ENCODE data around the gene KCTD19.

KCTD19 gene

DNA sequence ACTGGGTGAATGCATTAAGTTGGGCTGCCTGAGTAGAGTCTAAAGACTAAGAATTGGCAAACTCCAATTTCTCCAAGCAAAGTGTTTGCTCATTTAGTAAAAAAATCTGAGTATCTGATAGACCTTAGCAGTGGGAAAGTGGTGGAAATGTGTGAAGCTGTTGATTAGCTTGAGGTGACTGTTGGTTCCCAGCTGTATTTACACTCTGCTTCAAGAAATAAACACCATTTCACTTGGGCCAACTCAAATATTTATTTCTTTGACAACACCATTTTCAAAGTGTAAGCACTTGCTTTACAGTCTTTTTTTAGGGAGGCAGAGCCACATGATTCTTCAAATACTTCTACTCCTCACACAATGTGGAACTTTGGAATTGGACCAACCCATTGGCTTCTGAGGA lies 8.7 kb downstream of the KCTD19 start:
- Histone ChIP-seq H3K36me3 (ENCODE audit: insufficient read depth, low read length) (no peaks in the 10 kb centered on the region), H3K4me3 (ENCODE audit: low read length) (no peak overlapping the region), H3K27me3 (ENCODE audit: insufficient read depth, low read length) (peaks cover 11% of the 10 kb centered on the region; the same call in 1 of the 2 replicates), H3K4me1 (ENCODE audit: insufficient read depth, low read length) (no peaks in the 10 kb centered on the region), H3K9ac (ENCODE audit: low read depth, low read length) (no peak overlapping the region), H3K9me3 (ENCODE audit: insufficient read depth, low read depth, low read length) (no peaks in the 10 kb centered on the region), H3K27ac (ENCODE audit: low read depth, low read length) (no peak overlapping the region)

DNA sequence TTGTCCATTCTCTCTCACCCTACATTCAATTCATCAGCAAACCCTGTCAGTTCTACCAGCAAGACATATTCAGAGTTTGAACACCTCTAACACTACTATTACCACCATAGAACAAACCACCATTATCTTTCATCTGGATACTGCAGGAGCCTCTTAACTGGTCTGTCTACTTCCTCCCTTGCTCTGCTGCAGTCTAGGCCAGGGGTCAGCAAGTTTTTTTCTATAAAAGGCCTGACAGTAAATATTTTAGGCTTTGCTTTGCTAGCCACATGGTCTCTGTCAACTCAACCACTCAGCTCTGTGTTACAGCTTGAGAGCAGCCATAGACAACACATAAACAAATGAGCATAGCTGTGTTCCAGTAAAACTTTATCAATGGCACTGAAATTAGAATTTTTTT lies 13.8 kb downstream of the KCTD19 start:
- H3K36me3 ChIP-seq (ENCODE audit: insufficient read depth, low read length), result no peaks in the 10 kb centered on the region
- no peak overlapping the region for H3K4me3 ChIP-seq (ENCODE audit: low read length)
- H3K27ac ChIP-seq (ENCODE audit: low read depth, low read length), result no peak overlapping the region
- H3K9me3 ChIP-seq (ENCODE audit: insufficient read depth, low read depth, low read length), result no peaks in the 10 kb centered on the region
- no peak overlapping the region for H3K9ac ChIP-seq (ENCODE audit: low read depth, low read length)
- H3K27me3 ChIP-seq (ENCODE audit: insufficient read depth, low read length), result no peaks in the 10 kb centered on the region
- H3K4me1 ChIP-seq (ENCODE audit: insufficient read depth, low read length), result no peaks in the 10 kb centered on the region

DNA sequence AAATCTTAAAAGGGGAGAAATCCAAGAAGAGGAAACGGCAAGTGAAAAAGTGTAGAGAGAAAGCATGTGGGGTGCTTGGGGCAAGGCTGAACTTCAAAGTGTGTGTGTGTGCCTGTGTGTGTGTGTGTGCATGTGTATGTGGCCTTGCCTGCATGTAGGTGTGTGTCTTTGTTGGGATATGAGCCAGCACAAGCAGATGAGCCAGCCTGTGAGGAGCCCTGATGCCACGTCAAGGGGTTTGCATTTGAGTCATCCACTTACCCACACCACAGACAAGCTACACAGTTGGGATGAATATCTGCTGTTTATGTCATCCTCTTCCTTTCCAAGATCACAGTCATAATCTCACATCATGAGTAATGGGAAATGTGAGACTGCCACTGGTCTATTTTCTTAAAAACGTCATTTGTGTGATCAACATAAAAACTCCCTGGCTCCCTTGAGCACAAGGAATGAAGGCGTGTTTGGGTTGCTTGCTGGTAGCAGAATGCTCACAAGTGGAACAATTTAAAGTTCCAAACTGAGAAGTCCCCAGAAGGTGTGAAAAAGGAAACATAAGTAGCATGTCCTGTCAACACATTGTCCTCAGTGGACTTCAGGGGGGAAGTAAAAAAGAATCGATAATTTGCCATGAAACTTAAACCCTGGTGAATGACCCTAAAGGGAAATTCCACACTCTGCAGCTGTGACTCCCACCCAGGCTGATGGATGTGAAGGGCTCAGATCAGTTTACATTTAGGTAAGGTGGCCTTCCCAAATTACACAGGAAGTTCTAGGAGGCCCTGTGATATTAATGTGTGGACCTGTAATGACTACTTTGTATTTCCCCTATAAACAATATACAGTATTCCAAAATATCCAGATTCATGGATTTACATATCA lies 14.7 kb downstream of the KCTD19 start:
- Histone ChIP-seq H3K27me3 (ENCODE audit: insufficient read depth, low read length) (no peaks in the 10 kb centered on the region), H3K9me3 (ENCODE audit: insufficient read depth, low read depth, low read length) (no peaks in the 10 kb centered on the region), H3K27ac (ENCODE audit: low read depth, low read length) (no peak overlapping the region), H3K4me3 (ENCODE audit: low read length) (no peak overlapping the region), H3K9ac (ENCODE audit: low read depth, low read length) (no peak overlapping the region), H3K4me1 (ENCODE audit: insufficient read depth, low read length) (no peaks in the 10 kb centered on the region), H3K36me3 (ENCODE audit: insufficient read depth, low read length) (no peaks in the 10 kb centered on the region)
- 95% methylated on average over 5 of the region's 5 CpGs for WGBS

DNA sequence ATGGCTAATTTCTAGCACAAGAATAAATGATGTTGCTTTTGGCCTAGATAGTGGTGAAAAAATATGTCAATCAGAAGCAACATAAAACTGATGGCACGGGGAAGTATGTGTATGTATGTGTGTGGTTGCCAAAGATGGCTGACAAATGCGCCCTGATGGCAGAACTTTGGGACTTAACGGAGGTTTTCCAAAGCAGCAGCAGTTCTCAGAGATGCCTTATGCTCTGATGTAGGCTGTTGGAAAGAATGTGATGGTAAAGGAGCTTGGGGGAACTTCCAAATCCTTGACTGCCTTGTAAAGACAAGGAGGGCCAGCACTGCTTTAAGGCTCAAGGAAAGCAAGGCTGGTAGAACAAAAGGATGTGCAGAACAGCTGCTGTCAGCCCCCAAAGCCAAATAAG lies 16.0 kb downstream of the KCTD19 start:
- 93% methylated on average over 3 of the region's 3 CpGs for WGBS

DNA sequence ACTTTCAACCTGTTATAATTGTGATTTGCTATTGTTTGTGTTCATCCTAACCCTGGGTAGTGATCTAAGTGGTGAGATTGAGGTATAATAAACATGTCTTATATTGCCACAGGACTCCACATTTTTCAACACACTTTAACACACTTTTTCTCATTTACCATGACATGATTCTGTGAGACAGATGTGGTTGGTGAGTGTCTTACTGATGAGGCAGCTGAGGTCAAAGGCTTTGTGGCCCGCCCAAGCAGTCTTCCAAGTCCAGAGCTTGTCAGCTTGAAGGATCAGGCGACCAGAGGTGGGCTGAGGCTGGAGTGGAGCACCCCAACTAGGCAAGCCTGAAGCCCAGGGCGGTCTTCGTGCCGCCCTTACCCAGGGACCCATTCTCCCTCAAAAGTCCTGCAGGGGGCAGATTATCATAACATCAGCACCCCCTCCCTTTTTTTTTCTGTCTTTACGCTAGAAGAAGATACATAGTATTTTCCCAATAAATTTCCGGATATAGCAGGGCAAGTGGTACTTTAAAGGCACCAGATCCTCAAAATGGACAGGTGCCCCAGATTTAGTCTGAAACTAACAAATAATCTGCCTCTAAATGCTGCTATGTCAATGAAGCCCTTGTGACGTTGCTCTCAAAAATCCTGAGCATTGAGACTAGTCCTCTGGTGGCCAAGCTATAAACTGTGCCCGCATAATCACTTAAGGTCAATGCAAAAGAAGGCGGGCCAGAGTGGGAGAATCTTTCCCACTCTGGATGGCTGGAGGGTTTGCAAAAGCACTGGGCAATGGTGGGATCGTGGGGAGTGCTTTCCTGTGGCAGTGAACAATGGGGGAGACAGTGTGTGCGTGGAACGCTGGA lies 21.1 kb downstream of the KCTD19 start:
- H3K4me1 ChIP-seq (ENCODE audit: insufficient read depth, low read length), result no peaks in the 10 kb centered on the region; the same call in 1 of the 2 replicates
- 89% methylated on average over 13 of the region's 13 CpGs for WGBS
- H3K4me3 ChIP-seq (ENCODE audit: low read length), result no peak overlapping the region
- H3K9ac ChIP-seq (ENCODE audit: low read depth, low read length), result no peak overlapping the region
- H3K9me3 ChIP-seq (ENCODE audit: insufficient read depth, low read depth, low read length), result no peaks in the 10 kb centered on the region
- no peak overlapping the region for H3K27ac ChIP-seq (ENCODE audit: low read depth, low read length)
- H3K27me3 ChIP-seq (ENCODE audit: insufficient read depth, low read length), result no peaks in the 10 kb centered on the region; the same call in 1 of the 2 replicates
- H3K36me3 ChIP-seq (ENCODE audit: insufficient read depth, low read length), result no peaks in the 10 kb centered on the region

More for the DNA sequence above, 16.0 kb downstream of the KCTD19 start:
- H3K4me1 ChIP-seq (ENCODE audit: insufficient read depth, low read length), result no peaks in the 10 kb centered on the region
- no peaks in the 10 kb centered on the region for H3K27me3 ChIP-seq (ENCODE audit: insufficient read depth, low read length)
- H3K9ac ChIP-seq (ENCODE audit: low read depth, low read length), result no peak overlapping the region
- no peak overlapping the region for H3K27ac ChIP-seq (ENCODE audit: low read depth, low read length)
- H3K9me3 ChIP-seq (ENCODE audit: insufficient read depth, low read depth, low read length), result no peaks in the 10 kb centered on the region
- no peaks in the 10 kb centered on the region for H3K36me3 ChIP-seq (ENCODE audit: insufficient read depth, low read length)
- H3K4me3 ChIP-seq (ENCODE audit: low read length), result no peak overlapping the region

DNA sequence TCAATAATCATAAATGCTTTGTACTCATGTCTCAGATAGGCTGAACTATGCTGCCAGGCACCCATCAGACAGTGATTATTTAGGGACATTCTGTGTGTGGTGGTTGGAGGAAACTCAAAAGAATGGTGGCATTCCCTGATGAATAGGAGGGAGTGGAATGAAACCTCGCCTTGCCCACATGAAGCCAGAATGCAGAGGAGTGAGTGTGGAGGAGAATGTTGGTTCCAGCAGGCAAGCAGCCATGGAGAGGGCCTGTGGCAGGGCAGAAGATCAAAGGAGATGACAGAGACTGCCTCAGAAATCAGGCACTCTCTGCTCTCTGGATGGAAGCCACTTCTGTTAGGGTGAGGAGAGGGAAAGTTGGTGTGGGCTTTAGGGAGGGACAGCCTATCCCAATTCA lies 22.5 kb downstream of the KCTD19 start:
- 86% methylated on average over 1 of the region's 1 CpG for WGBS

DNA sequence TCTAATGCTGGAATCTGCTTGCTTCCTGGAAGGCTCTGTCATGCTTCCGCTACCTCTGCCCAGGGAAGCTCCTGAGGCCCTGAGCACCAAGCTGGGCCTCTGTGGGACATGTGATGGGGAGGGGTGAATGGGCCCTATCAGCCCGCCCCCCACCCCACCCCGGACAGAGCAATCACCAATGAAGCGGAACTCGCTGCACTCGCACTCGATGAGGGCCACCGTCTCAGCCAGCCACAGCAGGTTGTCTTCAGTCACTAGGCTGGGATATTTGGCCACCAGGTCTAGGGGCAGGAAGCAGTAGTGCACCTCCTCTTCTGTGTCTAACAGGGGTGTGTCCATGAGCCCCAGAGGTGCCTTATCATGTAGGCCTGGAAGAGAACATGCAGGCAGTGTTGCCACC lies 23.6 kb downstream of the KCTD19 start:
- no peak overlapping the region for H3K4me3 ChIP-seq (ENCODE audit: low read length)
- H3K27me3 ChIP-seq (ENCODE audit: insufficient read depth, low read length), result no peaks in the 10 kb centered on the region; the same call in 1 of the 2 replicates
- H3K9ac ChIP-seq (ENCODE audit: low read depth, low read length), result no peak overlapping the region
- no peak overlapping the region for H3K27ac ChIP-seq (ENCODE audit: low read depth, low read length)
- no peaks in the 10 kb centered on the region; the same call in 1 of the 2 replicates for H3K4me1 ChIP-seq (ENCODE audit: insufficient read depth, low read length)
- no peaks in the 10 kb centered on the region for H3K36me3 ChIP-seq (ENCODE audit: insufficient read depth, low read length)
- WGBS, result 71% methylated on average over 8 of the region's 8 CpGs
- no peaks in the 10 kb centered on the region for H3K9me3 ChIP-seq (ENCODE audit: insufficient read depth, low read depth, low read length)

More for the DNA sequence above, 22.5 kb downstream of the KCTD19 start:
- Histone ChIP-seq H3K4me1 (ENCODE audit: insufficient read depth, low read length) (no peaks in the 10 kb centered on the region; the same call in 1 of the 2 replicates), H3K9me3 (ENCODE audit: insufficient read depth, low read depth, low read length) (no peaks in the 10 kb centered on the region), H3K27ac (ENCODE audit: low read depth, low read length) (no peak overlapping the region), H3K27me3 (ENCODE audit: insufficient read depth, low read length) (no peaks in the 10 kb centered on the region; the same call in 1 of the 2 replicates), H3K4me3 (ENCODE audit: low read length) (no peak overlapping the region), H3K36me3 (ENCODE audit: insufficient read depth, low read length) (no peaks in the 10 kb centered on the region), H3K9ac (ENCODE audit: low read depth, low read length) (no peak overlapping the region)

DNA sequence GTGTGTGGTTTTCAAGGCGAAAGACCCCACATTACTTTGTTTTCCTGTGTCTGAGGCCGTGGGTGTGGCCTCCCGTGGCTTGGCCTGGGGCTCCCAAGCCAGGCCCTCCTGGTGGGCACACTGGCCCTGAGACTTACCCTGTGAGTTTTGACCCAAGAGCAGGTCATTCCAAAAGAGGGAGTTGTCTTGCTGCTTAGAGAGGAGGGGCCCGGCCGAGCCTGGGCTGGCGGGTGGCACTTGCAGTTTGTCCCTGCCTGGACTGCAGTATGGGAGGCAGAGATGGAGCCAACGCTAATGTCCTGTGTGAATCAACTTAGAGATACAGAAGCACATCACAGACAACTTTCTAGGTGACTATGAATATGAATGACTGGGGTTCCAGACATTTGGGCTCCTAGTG lies 24.5 kb downstream of the KCTD19 start:
- WGBS, result 90% methylated on average over 7 of the region's 7 CpGs
- Histone ChIP-seq H3K36me3 (ENCODE audit: insufficient read depth, low read length) (no peaks in the 10 kb centered on the region), H3K4me1 (ENCODE audit: insufficient read depth, low read length) (no peaks in the 10 kb centered on the region; the same call in 1 of the 2 replicates), H3K4me3 (ENCODE audit: low read length) (no peak overlapping the region), H3K27ac (ENCODE audit: low read depth, low read length) (no peak overlapping the region), H3K27me3 (ENCODE audit: insufficient read depth, low read length) (peaks cover 1% of the 10 kb centered on the region; the same call in 1 of the 2 replicates), H3K9ac (ENCODE audit: low read depth, low read length) (no peak overlapping the region), H3K9me3 (ENCODE audit: insufficient read depth, low read depth, low read length) (no peaks in the 10 kb centered on the region)

DNA sequence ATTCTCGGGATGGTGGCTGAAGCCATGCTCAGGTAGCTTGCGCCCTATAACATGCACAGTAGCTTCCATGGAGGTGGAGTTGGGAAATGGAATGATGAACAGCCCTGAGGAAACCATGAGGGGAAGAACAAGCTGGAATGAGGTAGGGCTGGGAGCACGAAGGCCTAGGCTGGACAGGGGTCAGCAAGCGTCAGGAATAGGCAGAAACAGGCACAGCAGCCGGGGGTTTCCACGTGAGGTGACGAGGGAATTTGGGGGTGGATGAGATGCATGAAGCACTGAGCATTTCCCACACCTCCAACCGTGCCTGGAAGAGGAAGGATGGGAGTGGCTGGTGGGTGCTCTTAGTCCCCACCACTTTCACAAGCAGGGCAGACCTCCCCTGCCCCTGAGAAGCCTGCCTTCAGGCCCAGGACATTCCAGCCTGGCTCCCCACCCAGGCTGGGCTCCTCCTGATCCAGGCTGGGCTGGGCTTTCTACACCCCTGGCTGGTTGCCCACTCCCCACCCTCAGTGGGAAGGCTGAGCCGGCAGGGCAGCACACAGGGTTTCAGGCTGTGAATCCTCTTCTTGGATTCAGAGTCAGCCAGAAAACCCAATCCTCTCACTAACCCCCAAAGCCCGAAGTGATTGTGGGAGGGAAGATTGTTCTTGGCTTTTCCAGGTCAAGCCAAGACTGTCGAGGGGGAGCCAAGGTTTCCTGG lies 25.3 kb downstream of the KCTD19 start:
- H3K36me3 ChIP-seq (ENCODE audit: insufficient read depth, low read length), result no peaks in the 10 kb centered on the region
- H3K9me3 ChIP-seq (ENCODE audit: insufficient read depth, low read depth, low read length), result no peaks in the 10 kb centered on the region
- no peak overlapping the region for H3K9ac ChIP-seq (ENCODE audit: low read depth, low read length)
- H3K4me1 ChIP-seq (ENCODE audit: insufficient read depth, low read length), result no peaks in the 10 kb centered on the region; the same call in 1 of the 2 replicates
- peaks cover 3% of the 10 kb centered on the region; the same call in 1 of the 2 replicates for H3K27me3 ChIP-seq (ENCODE audit: insufficient read depth, low read length)
- 88% methylated on average over 10 of the region's 11 CpGs for WGBS
- H3K27ac ChIP-seq (ENCODE audit: low read depth, low read length), result no peak overlapping the region
- no peak overlapping the region for H3K4me3 ChIP-seq (ENCODE audit: low read length)

DNA sequence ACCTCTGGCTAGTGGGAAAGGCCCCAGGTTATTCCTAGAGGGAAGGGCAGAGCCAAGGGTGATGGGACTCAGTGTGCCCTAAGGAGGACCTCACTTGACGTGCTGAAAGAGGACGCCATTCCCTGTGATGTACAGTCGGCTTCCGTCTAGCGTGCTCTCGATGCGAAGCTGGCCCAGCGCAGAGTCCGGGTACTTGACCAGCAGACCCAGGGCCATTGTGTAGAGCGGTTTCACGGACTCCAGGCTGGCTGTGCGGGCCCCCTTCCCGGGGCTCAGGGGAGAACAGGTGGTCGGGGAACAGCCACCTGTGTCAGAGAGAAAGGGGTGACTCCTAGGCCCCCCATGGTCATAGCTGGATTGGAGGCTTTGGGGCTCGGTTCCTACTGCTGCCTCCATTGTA lies 27.3 kb downstream of the KCTD19 start:
- no peaks in the 10 kb centered on the region for H3K9me3 ChIP-seq (ENCODE audit: insufficient read depth, low read depth, low read length)
- WGBS, result 96% methylated on average over 15 of the region's 15 CpGs
- H3K4me1 ChIP-seq (ENCODE audit: insufficient read depth, low read length), result no peaks in the 10 kb centered on the region; the same call in 1 of the 2 replicates
- no peaks in the 10 kb centered on the region for H3K36me3 ChIP-seq (ENCODE audit: insufficient read depth, low read length)
- no peak overlapping the region for H3K9ac ChIP-seq (ENCODE audit: low read depth, low read length)
- H3K27me3 ChIP-seq (ENCODE audit: insufficient read depth, low read length), result peaks cover 3% of the 10 kb centered on the region; the same call in 1 of the 2 replicates
- H3K4me3 ChIP-seq (ENCODE audit: low read length), result no peak overlapping the region
- H3K27ac ChIP-seq (ENCODE audit: low read depth, low read length), result no peak overlapping the region
